Measurements from ENCODE around the gene UBE2O.

UBE2O gene

GRCh38 chr17:76414334-76415295 is 38.3 kb downstream of the UBE2O start:
- no peak for DNase-seq (ENCODE audit: low read depth)

GRCh38 chr17:76411247-76411646 is 41.7 kb downstream of the UBE2O start:
- no peak for DNase-seq (ENCODE audit: low read depth)

GRCh38 chr17:76410328-76410965 is 42.5 kb downstream of the UBE2O start:
- no peak for DNase-seq (ENCODE audit: low read depth)

GRCh38 chr17:76408037-76408849 is 44.7 kb downstream of the UBE2O start:
- DNase-seq (ENCODE audit: low read depth) = peak; percentile 66

- no peak for DNase-seq (ENCODE audit: low read depth)
Observed at GRCh38 chr17:76407509-76407908, 45.4 kb downstream of the UBE2O start.

GRCh38 chr17:76405967-76406647 is 46.8 kb downstream of the UBE2O start:
- DNase-seq (ENCODE audit: low read depth) = no peak

GRCh38 chr17:76405607-76405966 is 47.4 kb downstream of the UBE2O start:
- DNase-seq (ENCODE audit: low read depth) = no peak

- DNase-seq (ENCODE audit: low read depth) = no peak
Observed at GRCh38 chr17:76404976-76405563, 47.9 kb downstream of the UBE2O start.

GRCh38 chr17:76404256-76404655 is 48.7 kb downstream of the UBE2O start:
- DNase-seq (ENCODE audit: low read depth) = no peak

- DNase-seq (ENCODE audit: low read depth) = no peak
Observed at GRCh38 chr17:76402711-76403110, 50.2 kb downstream of the UBE2O start.

- no peak for DNase-seq (ENCODE audit: low read depth)
Observed at GRCh38 chr17:76399175-76400172, 53.5 kb downstream of the UBE2O start.

GRCh38 chr17:76398523-76399174 is 54.3 kb downstream of the UBE2O start:
- no peak for DNase-seq (ENCODE audit: low read depth)

GRCh38 chr17:76397687-76398522 is 55.0 kb downstream of the UBE2O start:
- DNase-seq (ENCODE audit: low read depth) = peak; percentile 84

GRCh38 chr17:76397184-76397583 is 55.8 kb downstream of the UBE2O start:
- DNase-seq (ENCODE audit: low read depth) = no peak

GRCh38 chr17:76395980-76396379 is 57.0 kb downstream of the UBE2O start:
- DNase-seq (ENCODE audit: low read depth) = no peak

- no peak for DNase-seq (ENCODE audit: low read depth)
Observed at GRCh38 chr17:76394166-76394565, 58.8 kb downstream of the UBE2O start.

GRCh38 chr17:76391200-76391715 is 61.7 kb downstream of the UBE2O start:
- no peak for DNase-seq (ENCODE audit: low read depth)

- DNase-seq (ENCODE audit: low read depth) = no peak
Observed at GRCh38 chr17:76390003-76390421, 62.9 kb downstream of the UBE2O start.

All from activated T-cell treated with anti-CD3 and anti-CD28 coated beads for 1 hour (primary cell).